ENCODE measurements around the gene ARHGAP36. TPM values are rescaled to one million over a fixed set of nuclear protein-coding genes. Genes with fewer than 3 reads are reported as not detected.

Gene ARHGAP36
- total RNA-seq, 4 donors from 2014 or later, result not detected

DNA sequence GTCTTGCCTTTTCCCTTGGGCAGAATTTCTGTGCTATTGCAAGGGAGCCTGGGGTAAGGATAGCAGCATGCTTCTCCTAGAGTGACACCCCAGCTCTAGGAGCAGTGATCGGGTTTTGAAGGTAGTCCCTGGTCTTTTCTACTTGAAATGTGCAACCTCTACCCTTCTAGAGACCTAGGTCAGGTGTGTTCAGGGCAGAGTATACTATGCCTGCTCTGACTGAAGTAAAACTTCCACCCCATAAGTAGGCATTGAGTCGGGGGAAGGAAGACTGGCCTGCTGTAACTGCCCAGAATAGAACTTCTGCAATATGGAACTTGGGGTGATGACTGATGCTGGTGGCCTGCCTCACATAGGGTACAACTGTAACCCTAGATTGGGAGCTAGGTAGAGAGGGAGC lies 80.9 kb downstream of the ARHGAP36 start:
- no peak overlapping the region for H3K4me3 ChIP-seq (ENCODE audit: low read depth, poor library complexity, severe bottlenecking)
- no peak for TF ChIP-seq POLR2A (IDR thresholded peaks at IDR 0.05)
- TF ChIP-seq, protein P1, sequence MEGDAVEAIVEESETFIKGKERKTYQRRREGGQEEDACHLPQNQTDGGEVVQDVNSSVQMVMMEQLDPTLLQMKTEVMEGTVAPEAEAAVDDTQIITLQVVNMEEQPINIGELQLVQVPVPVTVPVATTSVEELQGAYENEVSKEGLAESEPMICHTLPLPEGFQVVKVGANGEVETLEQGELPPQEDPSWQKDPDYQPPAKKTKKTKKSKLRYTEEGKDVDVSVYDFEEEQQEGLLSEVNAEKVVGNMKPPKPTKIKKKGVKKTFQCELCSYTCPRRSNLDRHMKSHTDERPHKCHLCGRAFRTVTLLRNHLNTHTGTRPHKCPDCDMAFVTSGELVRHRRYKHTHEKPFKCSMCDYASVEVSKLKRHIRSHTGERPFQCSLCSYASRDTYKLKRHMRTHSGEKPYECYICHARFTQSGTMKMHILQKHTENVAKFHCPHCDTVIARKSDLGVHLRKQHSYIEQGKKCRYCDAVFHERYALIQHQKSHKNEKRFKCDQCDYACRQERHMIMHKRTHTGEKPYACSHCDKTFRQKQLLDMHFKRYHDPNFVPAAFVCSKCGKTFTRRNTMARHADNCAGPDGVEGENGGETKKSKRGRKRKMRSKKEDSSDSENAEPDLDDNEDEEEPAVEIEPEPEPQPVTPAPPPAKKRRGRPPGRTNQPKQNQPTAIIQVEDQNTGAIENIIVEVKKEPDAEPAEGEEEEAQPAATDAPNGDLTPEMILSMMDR (IDR thresholded peaks at IDR 0.05), result no peak
- intact Hi-C loops (cut with DNase I; ENCODE audit: low total_unique reads), result no loop called here
- 76 to 94% methylated on average over 2 of the region's 2 CpGs for WGBS, 2 donors
- DNase-seq (ENCODE audit: low spot score in 2 of 2), result no peak

Other genes starting within 250 kb of the ARHGAP36 start
- 1 to 10 TPM; 6.5 to 9.5 (median 8.3) TPM for gene ENOX2, start 155.1 kb upstream of the ARHGAP36 start, total RNA-seq
- under 1 TPM in 2 of 4 donors, not detected in 2; 0.17 to 0.71 TPM for gene IGSF1, start 231.0 kb downstream of the ARHGAP36 start, total RNA-seq